HG03066 (cell line): ENCODE results near the gene OPRD1.

Experiments
- ATAC-seq: cut with Tn5 transposase; IDR thresholded peaks from one replicate; pipeline ENCODE4 v1.9.1; 2021; ENCODE audit warnings: low read depth; ENCODE audit not compliant: unreplicated experiment

Gene OPRD1

DNA sequence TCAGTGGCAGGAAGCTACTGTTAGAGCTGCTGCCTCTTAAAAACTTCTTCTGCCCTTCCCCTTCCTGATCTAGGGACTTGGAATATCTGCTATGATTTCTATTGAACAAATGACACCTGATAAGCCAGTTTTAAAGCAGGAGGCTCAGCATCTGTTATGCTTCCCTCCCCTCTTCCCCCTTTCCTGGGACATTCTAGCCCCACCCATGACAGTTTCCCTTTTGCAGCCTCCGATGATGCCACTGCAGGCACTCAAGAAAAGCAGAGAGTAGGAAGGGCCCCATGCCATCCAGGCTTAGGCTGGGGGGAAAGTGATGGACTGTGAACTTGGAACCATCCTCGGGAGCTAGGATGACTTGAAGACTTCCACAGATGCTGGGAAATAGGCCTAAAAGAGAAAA is 87.3 kb downstream of the OPRD1 start:
- no peak for ATAC-seq

DNA sequence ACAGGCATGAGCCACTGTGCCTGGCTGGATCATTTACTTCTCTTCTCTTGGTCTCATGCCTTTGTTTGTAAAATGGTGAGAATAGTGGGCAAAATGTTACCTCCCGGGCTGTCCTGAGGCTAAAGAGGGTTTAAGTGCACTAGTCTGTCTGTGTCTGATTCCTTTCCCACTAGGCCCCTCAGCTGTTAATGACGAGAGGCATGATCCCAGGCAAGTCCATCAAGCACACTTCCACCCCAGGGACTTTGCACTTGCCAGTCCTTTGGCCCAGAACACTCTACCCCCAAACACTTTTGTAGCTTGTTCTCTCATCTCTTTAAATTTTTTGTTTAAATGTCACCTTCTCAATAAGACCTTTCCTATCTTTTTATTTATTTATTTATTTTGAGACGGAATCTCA is 88.6 kb downstream of the OPRD1 start:
- no peak for ATAC-seq

DNA sequence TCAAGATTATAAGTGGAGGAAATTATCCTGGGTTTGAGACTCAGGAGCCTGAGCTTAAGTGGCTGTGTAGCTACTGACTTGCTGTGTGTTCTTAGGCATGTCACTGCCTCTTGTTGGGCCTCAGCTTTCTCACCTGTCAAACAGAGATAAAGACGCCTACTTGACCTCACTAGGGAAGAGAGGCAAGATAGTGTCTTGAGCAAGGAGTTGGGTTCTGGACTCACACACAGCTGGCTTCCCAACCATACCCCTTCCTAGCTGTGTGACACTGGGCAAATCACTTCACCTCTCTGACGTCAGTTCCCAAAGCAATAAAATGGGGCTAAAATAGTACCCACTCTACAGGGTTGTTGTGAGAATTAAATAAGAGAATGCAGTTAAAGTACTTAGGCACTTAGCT is 90.8 kb downstream of the OPRD1 start:
- ATAC-seq = no peak

DNA sequence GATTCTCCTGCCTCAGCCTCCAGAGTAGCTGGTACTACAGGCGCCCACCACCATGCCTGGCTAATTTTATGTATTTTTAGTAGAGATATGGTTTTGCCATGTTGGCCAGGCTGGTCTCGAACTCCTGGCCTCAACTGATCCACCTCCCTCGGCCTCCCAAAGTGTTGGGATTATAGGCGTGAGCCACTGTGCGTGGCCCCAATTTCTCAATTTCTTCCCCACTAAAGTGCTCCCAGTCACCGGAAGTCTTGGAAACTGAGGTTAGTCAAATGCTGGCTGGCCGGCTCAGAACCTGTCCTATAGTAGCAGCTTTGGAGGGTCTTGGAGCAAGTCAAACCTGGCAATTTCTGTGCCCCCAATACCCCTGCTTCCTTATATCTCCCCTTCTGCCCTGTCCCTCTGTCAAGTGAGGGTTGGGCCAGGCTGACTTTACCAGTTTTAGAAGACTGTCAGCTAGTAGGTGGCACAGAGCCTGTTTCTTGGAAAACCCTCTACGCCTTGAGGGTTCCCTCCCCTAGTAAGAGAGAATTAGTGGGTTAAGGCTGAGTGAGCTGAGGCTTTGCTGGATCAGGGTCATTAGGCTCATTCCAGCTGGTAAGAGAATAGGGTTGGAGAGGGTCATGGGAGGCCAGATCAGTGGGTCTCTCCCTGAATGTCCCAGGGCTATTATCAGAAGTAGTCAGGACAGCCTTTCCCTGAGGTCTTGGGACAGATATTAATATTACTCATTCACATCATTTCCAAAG is 94.1 kb downstream of the OPRD1 start:
- no peak for ATAC-seq

DNA sequence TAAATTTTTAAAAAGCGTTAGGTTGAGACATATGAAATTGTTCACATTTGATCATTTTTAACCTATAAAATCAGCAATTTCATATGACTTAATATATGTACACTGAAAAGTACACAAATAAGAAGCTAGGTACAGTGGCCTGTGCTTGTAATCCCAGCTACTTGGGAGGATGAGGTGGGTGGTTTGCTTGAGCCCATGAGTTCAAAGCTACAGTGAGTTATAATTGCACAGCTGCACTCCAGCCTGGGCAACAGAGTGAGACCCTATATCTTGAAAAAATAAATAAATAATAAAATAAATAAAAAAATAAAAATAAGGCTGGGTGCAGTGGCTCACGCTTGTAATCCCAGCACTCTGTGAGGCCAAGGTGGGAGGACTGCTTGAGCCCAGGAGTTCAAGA is 97.2 kb downstream of the OPRD1 start:
- ATAC-seq = no peak

DNA sequence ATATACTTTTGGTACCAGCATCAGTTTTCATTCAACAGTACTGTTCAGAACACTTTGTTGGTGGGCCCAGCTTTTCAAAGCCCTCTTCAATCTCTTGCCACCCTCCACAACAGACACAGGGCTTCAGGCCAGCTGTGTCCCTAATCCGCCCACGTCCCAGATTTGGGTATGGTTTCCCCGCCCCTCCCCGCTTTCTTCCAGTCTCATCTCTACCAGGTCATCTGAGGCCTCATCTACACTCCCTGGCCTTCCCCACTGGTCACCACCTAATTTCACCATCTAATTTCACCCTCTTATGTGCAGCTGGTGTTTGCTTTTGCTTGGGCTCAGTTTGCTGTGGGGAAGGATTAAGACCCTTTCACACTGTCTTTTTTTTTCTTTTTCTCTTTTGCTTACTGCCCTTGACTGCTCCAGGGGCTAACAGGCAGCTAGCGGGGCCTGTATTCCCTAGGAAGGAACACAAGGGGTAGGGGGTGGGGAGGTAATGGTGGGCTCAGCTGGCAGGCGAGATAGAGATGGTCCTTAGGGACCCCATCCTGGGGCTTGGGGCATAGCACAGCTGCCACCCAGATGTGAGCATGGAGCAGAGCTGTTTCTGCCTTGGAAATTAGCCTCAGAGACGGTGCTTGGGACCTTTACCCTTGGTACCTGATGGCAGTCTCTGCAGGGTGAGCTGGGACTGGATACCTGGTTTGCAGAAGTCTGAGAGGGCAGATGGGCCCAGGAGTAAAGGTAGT is 98.6 kb downstream of the OPRD1 start:
- ATAC-seq = no peak

DNA sequence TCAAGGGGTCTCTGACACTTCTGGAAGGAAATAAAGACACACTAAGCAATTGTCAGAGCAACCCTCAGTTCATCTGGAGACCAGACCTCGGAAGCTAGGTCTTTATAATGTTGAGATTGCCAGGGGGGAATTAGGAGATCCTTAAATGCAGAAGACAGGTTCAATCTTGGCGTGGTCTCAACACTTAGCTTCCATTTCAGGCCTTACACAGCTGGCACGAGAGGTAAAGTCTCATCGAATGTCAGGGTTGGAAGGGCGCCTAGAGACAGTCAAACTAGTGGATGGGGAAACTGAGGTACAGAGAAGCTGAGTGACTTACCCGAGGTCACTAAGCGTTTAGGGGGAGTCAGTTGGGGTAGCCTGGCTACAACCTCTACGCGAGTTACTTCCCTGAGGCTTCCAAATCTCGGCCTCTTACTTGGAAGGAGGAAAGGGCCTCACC is 101.8 kb downstream of the OPRD1 start:
- no peak for ATAC-seq

DNA sequence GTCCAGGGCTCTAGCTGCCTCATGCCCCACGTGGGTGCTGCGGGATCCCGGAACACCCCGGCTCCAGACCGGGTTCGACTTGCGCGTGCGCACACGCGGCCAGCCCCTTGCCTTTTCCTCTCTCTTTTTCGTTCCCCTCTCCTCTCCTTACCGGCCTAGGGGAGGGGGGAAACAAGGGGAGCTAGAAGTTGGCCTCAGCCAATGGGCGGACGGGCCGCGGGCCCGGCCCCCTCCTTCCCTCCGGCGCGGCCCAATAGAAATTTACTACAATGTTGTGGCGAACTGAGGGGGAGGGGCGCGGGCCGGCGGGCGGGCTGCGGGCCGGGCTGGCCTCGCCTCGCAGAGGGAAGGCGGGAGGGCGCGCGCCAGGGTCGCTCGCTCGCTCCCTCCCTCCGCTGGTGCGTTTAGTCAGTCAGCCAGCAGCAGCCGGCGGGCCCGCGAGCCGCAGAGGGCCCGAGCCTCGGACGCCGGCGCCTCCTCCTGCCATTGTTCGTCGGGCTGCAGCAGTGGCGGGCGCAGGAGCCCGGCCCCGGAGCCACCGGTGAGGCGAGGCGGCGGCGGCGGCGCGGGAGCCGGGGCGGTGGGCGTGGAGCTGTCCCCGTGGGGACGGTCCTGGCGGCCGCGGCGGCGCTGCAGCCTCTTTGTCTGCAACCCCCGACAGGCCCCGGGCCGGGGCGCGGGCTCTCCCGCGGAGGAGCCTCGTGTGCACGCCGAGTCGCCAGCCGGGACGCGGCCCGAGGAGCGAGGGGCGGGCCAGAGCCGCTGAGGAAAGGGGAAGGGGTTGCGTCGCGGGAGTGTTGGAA is 102.5 kb downstream of the OPRD1 start, which contains the start of gene EPB41:
Gene EPB41, plus strand, starts transcription at position 342 of the 803 bp plus-strand sequence. CDS start 72,869 bp downstream, outside the sequence.
- peak; percentile 80 for ATAC-seq

DNA sequence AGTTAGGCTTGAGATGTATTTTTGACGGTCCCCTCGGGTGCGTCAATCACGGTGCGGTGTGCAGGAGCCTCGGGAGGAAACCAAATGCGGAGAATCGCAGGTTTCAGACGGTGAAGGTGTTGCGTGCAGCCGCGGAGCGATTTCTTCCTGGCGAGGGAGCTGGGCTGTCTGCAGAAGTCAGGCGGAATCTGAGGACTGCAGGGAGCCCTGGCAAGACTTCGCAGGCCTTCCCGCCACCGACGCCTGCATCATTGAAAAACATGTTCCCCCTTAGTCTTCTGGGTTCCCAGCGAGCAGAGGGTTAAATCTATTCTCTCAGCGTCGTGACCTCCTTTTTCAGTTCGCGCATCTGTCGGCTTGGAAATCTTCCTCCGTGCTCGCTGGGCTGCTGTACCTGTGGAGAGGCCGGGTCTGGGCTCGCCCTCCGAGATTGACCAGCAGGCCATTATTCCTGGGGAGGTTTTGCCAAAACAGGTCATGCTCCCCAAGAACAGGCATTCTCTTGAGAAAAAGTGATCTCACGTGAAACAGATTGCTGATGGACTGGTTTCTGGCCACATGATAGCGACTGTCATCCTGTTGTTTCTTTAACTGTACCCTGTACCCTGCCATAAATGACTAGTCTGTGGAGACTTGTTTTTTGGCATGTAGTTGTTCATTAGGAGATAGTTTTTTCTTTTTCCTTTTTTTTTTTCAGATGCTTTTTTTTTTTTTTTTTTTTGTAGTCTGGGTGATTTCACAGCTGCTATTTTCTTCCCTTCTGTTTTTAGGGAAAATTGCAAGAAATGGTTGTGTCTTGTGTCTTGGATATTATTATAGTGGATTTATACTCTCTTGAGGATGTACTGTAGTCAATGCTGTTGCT is 103.3 kb downstream of the OPRD1 start:
- peak; percentile 17 for ATAC-seq

DNA sequence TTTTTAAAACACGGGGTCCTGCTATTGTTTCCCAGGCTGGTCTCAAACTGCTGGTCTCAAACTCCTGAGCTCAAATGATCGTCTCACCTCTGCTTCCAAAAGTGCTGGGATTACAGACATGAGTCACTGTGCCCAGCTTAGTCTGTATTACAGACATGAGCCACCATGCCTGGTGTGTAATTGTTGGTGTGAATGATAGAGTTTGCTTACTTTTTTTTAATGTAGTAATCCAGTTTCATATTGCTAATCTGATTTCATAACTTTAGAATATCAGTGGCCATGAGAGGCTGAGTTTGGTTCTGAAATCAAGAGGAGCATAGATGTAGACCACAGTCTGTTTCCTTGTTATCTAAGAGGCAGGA is 105.8 kb downstream of the OPRD1 start:
- ATAC-seq = no peak
